Pancreas (tissue), 10 donors: ENCODE results near the gene TMEM91. TPM values are rescaled to one million over a fixed set of nuclear protein-coding genes. Genes with fewer than 3 reads are reported as not detected.

Experiments
- ATAC-seq, 4 donors: fragments of 200-7000 bp; cut with Tn5 transposase; one replicate each; pipeline versions ENCODE4 v1.8.0 to v1.9.1; 2020; ENCODE audit warnings: mild to moderate bottlenecking in 4 of 4, moderate library complexity in 4 of 4
- DNase-seq, 6 donors: peaks; one replicate each; pipeline ENCODE4 v3.0.0-alpha.2; 2020
- FAIRE-seq: peaks from 2 replicates; lab custom pipeline; 2012; peaks lifted over from hg19 to GRCh38; lab: Jason Lieb, UNC
- H3K27ac ChIP-seq, 4 donors: fragments of 200-600 bp; sonication (generic); 1 replicate in 3 of 4; 2 replicates in 1 of 4; pipeline versions ENCODE4 v1.5.0 to v1.8.0; 2020
- H3K27me3 ChIP-seq, 4 donors: fragments of 200-600 bp; one replicate each; pipeline ENCODE4 v1.8.0; 2021
- H3K36me3 ChIP-seq, 3 donors: fragments of 200-600 bp; sonication (generic) in 1 of 3; one replicate each; pipeline versions ENCODE4 v1.5.0 to v1.8.0; 2020 to 2021
- H3K4me1 ChIP-seq, 3 donors: fragments of 200-600 bp; one replicate each; pipeline ENCODE4 v1.8.0; 2021
- H3K4me3 ChIP-seq, 4 donors: fragments of 200-600 bp; sonication (generic) in 2 of 4; one replicate each; pipeline versions ENCODE4 v1.5.0 to v1.8.0; 2020 to 2021
- H3K9me3 ChIP-seq, 4 donors: fragments of 200-600 bp; one replicate each; pipeline ENCODE4 v1.8.0; 2021
- CTCF ChIP-seq, 4 donors: fragments of 200-600 bp; sonication (generic) in 3 of 4; IDR thresholded peaks; one replicate each; pipeline versions ENCODE4 v1.5.0 to v1.8.0; 2021; ENCODE audit warnings: antibody characterized with exemption in 4 of 4
- WGBS, 2 donors: extraction: QIAGEN DNeasy Blood & Tissue Kit; methylation state at CpG; one replicate each; pipeline ENCODE4 v1.1.7; 2013; 5-methylcytosine and 5-hydroxymethylcytosine counted together
- intact Hi-C, 3 donors: fragments of 100-400 bp; cut with DNase I; formaldehyde crosslinking; loops; one replicate each; pipeline versions ENCODE4 v1.11.1 to v1.14.2; 2022
- polyA plus RNA-seq, 2 donors: library from polyadenylated mRNA; stranded (reverse); fragments of 200-250 nt; gene quantifications; one replicate each; pipeline ENCODE4 v1.2.3, GENCODE V29; 2013
- total RNA-seq, 6 donors: library from RNA; stranded (reverse); fragmentation: NEBNext Ultra II Directional in 4 of 6; extraction: Animal tissue kit (Norgen Biotek cat#: 25700) in 4 of 6; gene quantifications; one replicate each; pipeline versions ENCODE4 v1.2.1 to v1.2.4, GENCODE V29; 2021 to 2023
- donor health status: healthy with polysubstance abuse.
- donor health status: DM: no; HTN: no; CAD: no; lungs with moderate emphysema.
- donor health status: DM: no; HTN: no; CAD: no.
- donor health status: control.
- donor health status: control.
- donor health status: Bipolar disorder and iron deficiency.
- donor health status: DM: yes; HTN: yes; CAD: no.
- donor health status: DM: no; HTN: no; CAD: no.
- donor health status: DM: no; HTN: no; CAD: no.
- donor health status: DM: yes; HTN: yes; CAD: no.

Gene TMEM91
- total and polyA plus RNA-seq, 8 donors, result 3.8 to 33.0 (median 5.4) TPM

- TF ChIP-seq CTCF (IDR thresholded peaks at IDR 0.05), result no peak
- no peak for DNase-seq
- intact Hi-C loops, result no loop called here
- Histone ChIP-seq H3K27ac (peak overlapping the region in 2 of 4 donors; percentile 7 to 39), H3K36me3 (peaks cover 0 to 20% (median 4%) of the 10 kb centered on the region in 3 donors), H3K9me3 (no peaks in the 10 kb centered on the region), H3K27me3 (no peaks in the 10 kb centered on the region), H3K4me3 (no peak overlapping the region), H3K4me1 (peaks cover 6 to 21% (median 15%) of the 10 kb centered on the region in 3 donors)
- ATAC-seq, result no peak
- no peak for FAIRE-seq
- WGBS, 2 donors, result 65 to 75% methylated on average over 9 of the region's 9 CpGs
These were observed 35.0 kb downstream of the TMEM91 start for GRCh38 chr19:41411100-41411967.

GRCh38 chr19:41411968-41412265, 35.6 kb downstream of the TMEM91 start:
- peak in 1 of 6 donors; percentile 62 for DNase-seq
- H3K36me3 ChIP-seq, result peaks cover 0 to 23% (median 4%) of the 10 kb centered on the region in 3 donors
- H3K4me1 ChIP-seq, result peaks cover 6 to 21% (median 15%) of the 10 kb centered on the region in 3 donors
- intact Hi-C loops, result no loop called here
- TF ChIP-seq CTCF (IDR thresholded peaks at IDR 0.05), result no peak
- H3K9me3 ChIP-seq, result no peaks in the 10 kb centered on the region
- H3K4me3 ChIP-seq, result no peak overlapping the region
- peak overlapping the region in 2 of 4 donors; percentile 7 to 39 for H3K27ac ChIP-seq
- no peak for FAIRE-seq
- H3K27me3 ChIP-seq, result no peaks in the 10 kb centered on the region
- ATAC-seq, result peak in 1 of 4 donors; percentile 10
- WGBS, 2 donors, result 60 to 83% methylated on average over 11 of the region's 11 CpGs

DNA sequence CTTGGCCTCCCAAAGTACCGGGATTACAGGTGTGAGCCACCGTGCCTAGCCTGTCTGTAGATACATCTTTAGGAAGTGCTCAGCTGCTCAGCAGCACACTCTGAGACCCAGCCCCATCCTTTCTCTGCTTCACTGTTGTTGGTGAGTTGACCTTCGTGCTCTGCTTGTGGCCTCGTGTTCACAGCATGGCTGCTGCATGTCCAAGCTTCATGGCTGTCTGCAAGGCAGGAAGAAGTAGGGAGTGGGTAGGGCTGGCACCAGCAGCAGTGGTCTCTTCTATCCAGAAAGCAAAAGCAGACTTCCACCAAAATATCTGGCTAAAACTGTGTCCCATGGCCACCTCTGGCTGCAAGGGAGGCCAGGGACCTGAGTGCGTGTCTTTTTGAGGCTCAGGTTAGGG, 36.6 kb downstream of the TMEM91 start:
- DNase-seq, result no peak
- 93 to 98% methylated on average over 5 of the region's 5 CpGs for WGBS, 2 donors
- H3K4me1 ChIP-seq, result peaks cover 6 to 21% (median 15%) of the 10 kb centered on the region in 3 donors
- H3K9me3 ChIP-seq, result no peaks in the 10 kb centered on the region
- no peak overlapping the region for H3K4me3 ChIP-seq
- peaks cover 0 to 23% (median 4%) of the 10 kb centered on the region in 3 donors for H3K36me3 ChIP-seq
- TF ChIP-seq CTCF (IDR thresholded peaks at IDR 0.05), result no peak
- no peaks in the 10 kb centered on the region for H3K27me3 ChIP-seq
- intact Hi-C loops, result no loop called here
- ATAC-seq, result no peak
- H3K27ac ChIP-seq, result no peak overlapping the region
- no peak for FAIRE-seq

DNA sequence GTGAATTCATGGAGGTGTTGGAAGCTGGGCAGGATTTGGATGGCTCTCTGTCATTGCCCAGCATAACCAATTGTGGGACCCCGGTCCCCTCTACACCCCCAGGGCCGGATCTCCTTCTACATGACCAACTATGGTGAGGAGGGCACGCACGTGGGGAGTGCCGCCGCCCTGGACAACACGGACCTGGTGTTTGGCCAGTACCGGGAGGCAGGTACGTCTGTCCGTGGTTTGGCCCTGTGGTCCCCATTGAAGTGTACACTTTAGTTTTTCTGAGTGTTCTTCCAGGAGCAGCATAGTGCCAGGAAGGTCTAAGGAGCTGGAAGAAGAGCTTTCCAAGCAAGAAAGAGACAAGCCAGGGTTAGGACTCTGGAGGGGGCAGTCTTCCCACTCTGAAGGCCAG, 37.6 kb downstream of the TMEM91 start:
- H3K36me3 ChIP-seq, result peaks cover 0 to 28% (median 6%) of the 10 kb centered on the region in 3 donors
- intact Hi-C loops, result no loop called here
- no peak overlapping the region for H3K27ac ChIP-seq
- no peak overlapping the region for H3K4me3 ChIP-seq
- DNase-seq (peak in 1 of 6 donors; percentile 48), ATAC-seq (no peak), FAIRE-seq (no peak)
- no peaks in the 10 kb centered on the region for H3K9me3 ChIP-seq
- whole genome bisulfite sequencing, 2 donors, result 91 to 92% methylated on average over 10 of the region's 10 CpGs
- TF ChIP-seq CTCF (IDR thresholded peaks at IDR 0.05), result no peak
- peaks cover 6 to 13% (median 13%) of the 10 kb centered on the region in 3 donors for H3K4me1 ChIP-seq
- no peaks in the 10 kb centered on the region for H3K27me3 ChIP-seq

DNA sequence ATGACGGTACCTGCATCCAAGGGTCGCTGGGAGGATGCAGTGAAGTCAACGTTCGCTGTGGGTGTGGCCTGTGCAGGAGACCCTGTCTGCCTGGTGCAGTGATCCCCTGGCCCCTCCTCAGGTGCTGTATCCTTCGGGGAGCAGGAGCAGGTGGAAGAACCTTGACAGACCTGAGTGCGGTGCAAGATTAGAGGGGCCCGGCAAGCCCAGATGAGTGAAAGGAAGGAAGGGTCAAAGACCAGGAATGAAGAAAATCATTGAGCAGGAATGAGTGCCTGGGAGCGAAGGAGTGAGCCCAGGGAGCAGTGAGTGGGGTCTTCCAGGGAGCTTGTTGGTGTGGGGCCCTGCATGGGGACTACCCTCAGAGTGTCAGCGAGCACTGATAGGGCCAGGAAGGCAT, 38.1 kb downstream of the TMEM91 start:
- H3K36me3 ChIP-seq, result peaks cover 0 to 33% (median 10%) of the 10 kb centered on the region in 3 donors
- H3K27ac ChIP-seq, result no peak overlapping the region
- FAIRE-seq (no peak), ATAC-seq (no peak), DNase-seq (no peak)
- 90 to 93% methylated on average over 9 of the region's 9 CpGs for WGBS, 2 donors
- no peak for TF ChIP-seq CTCF (IDR thresholded peaks at IDR 0.05)
- H3K4me1 ChIP-seq, result peaks cover 6 to 9% (median 8%) of the 10 kb centered on the region in 3 donors
- intact Hi-C loops, result no loop called here
- H3K4me3 ChIP-seq, result no peak overlapping the region
- no peaks in the 10 kb centered on the region for H3K9me3 ChIP-seq
- no peaks in the 10 kb centered on the region for H3K27me3 ChIP-seq
